GM12878 (cell line): ENCODE results near the gene ASB2. TPM values are rescaled to one million over a fixed set of nuclear protein-coding genes. Genes with fewer than 3 reads are reported as not detected.
A peak's percentile ranks its signal among the peaks of the same experiment; 100 is the strongest.

ENCODE experiments used
- BHLHE40 ChIP-seq, 2 experiments: fragments of 450-650 bp in 1 of 2; IDR thresholded peaks; 2 replicates each; pipeline ENCODE4 v1.6.1; 2011 to 2017; ENCODE audit warnings: low read depth in 2 of 2, borderline replicate concordance in 1 of 2, improper control_type of control experiment in 1 of 2, low read length in 1 of 2, mild to moderate bottlenecking in 1 of 2
- E4F1 ChIP-seq: fragments of 450-650 bp; IDR thresholded peaks from 2 replicates; pipeline ENCODE4 v1.6.1; 2018; ENCODE audit warnings: borderline replicate concordance, mild to moderate bottlenecking; ENCODE audit not compliant: partially characterized antibody
- ELK1 ChIP-seq: IDR thresholded peaks from 2 replicates; pipeline ENCODE4 v1.6.1; 2012; ENCODE audit warnings: low read depth, low read length, improper control_type of control experiment
- GABPA ChIP-seq: IDR thresholded peaks from 2 replicates; pipeline ENCODE4 v1.6.1; 2014; ENCODE audit warnings: antibody characterized with exemption, low read depth, mild to moderate bottlenecking, inconsistent platforms
- IRF4 ChIP-seq: IDR thresholded peaks from 2 replicates; pipeline ENCODE4 v1.6.1; 2011; ENCODE audit warnings: low read depth, low read length
- KLF5 ChIP-seq: fragments of 450-650 bp; IDR thresholded peaks from 2 replicates; pipeline ENCODE4 v1.6.1; 2014; ENCODE audit warnings: mild to moderate bottlenecking; ENCODE audit not compliant: partially characterized antibody
- MYB ChIP-seq: fragments of 150-350 bp; IDR thresholded peaks from 2 replicates; pipeline ENCODE4 v1.6.1; 2014; ENCODE audit warnings: mild to moderate bottlenecking, low read depth, low read length, borderline replicate concordance
- NFIC ChIP-seq: IDR thresholded peaks from 2 replicates; pipeline ENCODE4 v1.6.1; 2012; ENCODE audit warnings: low read depth, mild to moderate bottlenecking, inconsistent platforms, low read length, moderate library complexity
- NR2C1 ChIP-seq: fragments of 450-650 bp; IDR thresholded peaks from 2 replicates; pipeline ENCODE4 v1.6.1; 2017; ENCODE audit warnings: antibody characterized with exemption, mild to moderate bottlenecking, moderate library complexity
- PBX3 ChIP-seq: IDR thresholded peaks from 2 replicates; pipeline ENCODE4 v1.6.1; 2011; ENCODE audit warnings: mild to moderate bottlenecking, low read depth, low read length, moderate library complexity; ENCODE audit not compliant: insufficient replicate concordance
- PML ChIP-seq: IDR thresholded peaks from 2 replicates; pipeline ENCODE4 v1.6.1; 2012; ENCODE audit warnings: low read length, inconsistent platforms
- POLR2A ChIP-seq: IDR thresholded peaks from 2 replicates; pipeline ENCODE4 v1.6.1; 2011; ENCODE audit warnings: low read depth, mild to moderate bottlenecking, low read length
- POLR2AphosphoS2 ChIP-seq: IDR thresholded peaks from 2 replicates; pipeline ENCODE4 v1.6.1; 2011; ENCODE audit warnings: low read depth, mild to moderate bottlenecking, low read length, improper control_type of control experiment, moderate library complexity
- POLR2AphosphoS5 ChIP-seq: IDR thresholded peaks from 2 replicates; pipeline ENCODE4 v1.6.1; 2011; ENCODE audit warnings: mild to moderate bottlenecking, low read length, inconsistent platforms
- RAD21 ChIP-seq: IDR thresholded peaks from 2 replicates; pipeline ENCODE4 v1.6.1; 2011; ENCODE audit warnings: mild to moderate bottlenecking, low read depth, low read length, moderate library complexity; ENCODE audit not compliant: insufficient read depth
- RELB ChIP-seq: fragments of 450-650 bp; IDR thresholded peaks from 2 replicates; pipeline ENCODE4 v1.6.1; 2017; ENCODE audit warnings: low read depth, mild to moderate bottlenecking, moderate library complexity
- SMC3 ChIP-seq: IDR thresholded peaks from 2 replicates; pipeline ENCODE4 v1.6.1; 2011; ENCODE audit warnings: low read length, improper control_type of control experiment, borderline replicate concordance
- SPI1 ChIP-seq: IDR thresholded peaks from 2 replicates; pipeline ENCODE4 v1.6.1; 2011; ENCODE audit warnings: low read depth, mild to moderate bottlenecking, low read length, moderate library complexity, borderline replicate concordance; ENCODE audit not compliant: insufficient read depth
- TCF3 ChIP-seq: IDR thresholded peaks from 2 replicates; pipeline ENCODE4 v1.6.1; 2012; ENCODE audit warnings: low read depth, mild to moderate bottlenecking, low read length, borderline replicate concordance; ENCODE audit not compliant: insufficient read depth
- USF1 ChIP-seq: IDR thresholded peaks from 2 replicates; pipeline ENCODE4 v1.6.1; 2011; ENCODE audit warnings: borderline replicate concordance, low read depth, mild to moderate bottlenecking, moderate library complexity, mixed read lengths, low read length; ENCODE audit not compliant: insufficient read depth; ENCODE audit errors: extremely low read length
- YY1 ChIP-seq: IDR thresholded peaks from 2 replicates; pipeline ENCODE4 v1.6.1; 2011; ENCODE audit warnings: low read depth, mild to moderate bottlenecking, low read length
- ZNF207 ChIP-seq: fragments of 450-650 bp; IDR thresholded peaks from 2 replicates; pipeline ENCODE4 v1.6.1; 2014; ENCODE audit warnings: antibody characterized with exemption, mild to moderate bottlenecking, borderline replicate concordance
- ZNF384 ChIP-seq: IDR thresholded peaks from 2 replicates; pipeline ENCODE4 v1.6.1; 2012; ENCODE audit warnings: low read depth, mild to moderate bottlenecking, low read length, improper control_type of control experiment, borderline replicate concordance
- polyA plus RNA-seq, 11 experiments: library from polyadenylated mRNA; depleted of rRNA in 4 of 11; unstranded in 6 of 11; stranded (reverse) in 5 of 11; fragments of >200 nt; fragmentation: Nextera tagmentation in 4 of 11; fragmentation: Illumina TruSeq in 1 of 11; extraction: Ambion mirVana in 4 of 11; extraction: Trizol in 1 of 11; gene quantifications; 1 replicate in 1 of 11; 2 replicates in 10 of 11; pipeline versions ENCODE4 v1.2.1 to v1.2.3, GENCODE V29; 2011 to 2016; ENCODE audit warnings: inconsistent platforms in 2 of 11, missing spikeins in 2 of 11, low read depth in 1 of 11
- total RNA-seq, 4 experiments: library from RNA; depleted of rRNA in 3 of 4; stranded (reverse); fragments of >200 nt in 3 of 4; fragmentation: Illumina TruSeq in 1 of 4; extraction: Trizol in 1 of 4; gene quantifications; 2 replicates each; pipeline versions ENCODE4 v1.2.1 to v1.2.3, GENCODE V29; 2013 to 2021

The ASB2 gene
- total and polyA plus RNA-seq, 10 of the 15 experiments (the other 5 are each of a cell fraction or from before 2014, with no cell fraction given) = 3.0 to 54.8 (median 33.5) TPM

GRCh38 chr14:94005324-94006073, 29.1 kb upstream of the ASB2 start (continued):
- TF ChIP-seq ZNF207 (no peak), SPI1 (no peak), POLR2AphosphoS2 (no peak), YY1 (no peak), KLF5 (no peak), RAD21 (peak; percentile 60), NFIC (no peak), NR2C1 (no peak), SMC3 (peak; percentile 38; the same call in 1 of the 2 replicates), BHLHE40 (IDR thresholded peaks at IDR 0.05; ENCODE audit: borderline replicate concordance in 1 of 2, low read depth in 2 of 2, low read length in 1 of 2) (peak; percentile 60 to 75; a peak in 2 of 4 replicates), POLR2A (no peak), E4F1 (no peak), POLR2AphosphoS5 (no peak), ZNF384 (no peak), MYB (no peak), RELB (no peak), GABPA (no peak), IRF4 (no peak), ELK1 (no peak), USF1 (no peak), PML (no peak), TCF3 (no peak), PBX3 (peak; percentile 1)
